ENCODE data around the gene SLC43A1. TPM values are rescaled to one million over a fixed set of nuclear protein-coding genes. Genes with fewer than 3 reads are reported as not detected.

Gene SLC43A1
- total RNA-seq, 1 donor from 2014 or later = 1.3 TPM

DNA sequence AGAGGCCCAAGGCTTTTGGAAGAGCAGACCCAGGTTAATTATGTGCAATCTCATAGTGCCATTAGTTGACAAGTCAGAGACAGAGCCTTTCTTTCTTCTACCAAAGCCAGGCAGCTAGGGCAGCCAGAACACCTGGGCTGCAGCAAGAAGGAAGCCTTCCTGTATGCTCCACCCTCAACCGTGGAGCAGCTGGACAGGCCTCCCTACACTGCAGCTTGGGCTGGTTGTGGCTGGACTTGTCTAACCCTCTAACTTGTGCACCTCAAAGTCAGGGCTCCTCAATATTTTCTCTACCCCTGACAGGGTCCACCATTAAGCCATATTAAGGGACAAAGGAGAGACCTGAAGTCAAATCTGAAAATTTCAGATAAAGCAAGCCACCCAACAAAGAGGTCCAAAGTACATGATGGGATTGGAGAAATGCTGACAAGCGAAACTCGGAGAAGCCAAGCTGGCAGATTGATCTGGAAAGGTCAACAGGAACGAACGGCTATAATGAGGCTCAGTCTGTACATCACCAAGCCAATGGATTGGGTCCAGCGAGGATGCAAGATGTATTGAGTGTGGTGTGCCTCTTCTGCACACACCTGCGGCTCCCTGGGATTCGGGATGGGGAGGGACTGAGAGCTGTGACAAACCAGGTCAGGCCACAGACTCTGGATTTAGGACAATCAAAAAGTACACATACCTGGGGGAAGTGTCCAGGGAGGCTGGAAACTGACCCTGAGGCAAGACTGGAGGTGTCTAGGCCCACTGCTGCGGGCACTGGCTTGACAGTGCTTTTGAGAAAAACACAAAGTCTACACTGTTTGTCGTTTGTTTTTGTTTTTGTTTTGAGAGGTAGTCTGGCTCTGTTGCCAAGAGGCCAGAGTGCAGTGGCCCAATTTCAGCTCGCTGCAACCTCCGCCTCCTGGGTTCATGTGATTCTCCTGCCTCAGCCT, 76.9 kb downstream of the SLC43A1 start:
- TF ChIP-seq, protein P1, sequence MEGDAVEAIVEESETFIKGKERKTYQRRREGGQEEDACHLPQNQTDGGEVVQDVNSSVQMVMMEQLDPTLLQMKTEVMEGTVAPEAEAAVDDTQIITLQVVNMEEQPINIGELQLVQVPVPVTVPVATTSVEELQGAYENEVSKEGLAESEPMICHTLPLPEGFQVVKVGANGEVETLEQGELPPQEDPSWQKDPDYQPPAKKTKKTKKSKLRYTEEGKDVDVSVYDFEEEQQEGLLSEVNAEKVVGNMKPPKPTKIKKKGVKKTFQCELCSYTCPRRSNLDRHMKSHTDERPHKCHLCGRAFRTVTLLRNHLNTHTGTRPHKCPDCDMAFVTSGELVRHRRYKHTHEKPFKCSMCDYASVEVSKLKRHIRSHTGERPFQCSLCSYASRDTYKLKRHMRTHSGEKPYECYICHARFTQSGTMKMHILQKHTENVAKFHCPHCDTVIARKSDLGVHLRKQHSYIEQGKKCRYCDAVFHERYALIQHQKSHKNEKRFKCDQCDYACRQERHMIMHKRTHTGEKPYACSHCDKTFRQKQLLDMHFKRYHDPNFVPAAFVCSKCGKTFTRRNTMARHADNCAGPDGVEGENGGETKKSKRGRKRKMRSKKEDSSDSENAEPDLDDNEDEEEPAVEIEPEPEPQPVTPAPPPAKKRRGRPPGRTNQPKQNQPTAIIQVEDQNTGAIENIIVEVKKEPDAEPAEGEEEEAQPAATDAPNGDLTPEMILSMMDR (IDR thresholded peaks at IDR 0.05; ENCODE audit: insufficient read depth, low read length, severe bottlenecking) = no peak
- Histone ChIP-seq H3K36me3 (ENCODE audit: control insufficient read depth, insufficient read depth, low read length) (no peaks in the 10 kb centered on the region), H3K27me3 (ENCODE audit: control insufficient read depth, insufficient read depth, low read length) (no peaks in the 10 kb centered on the region), H3K4me3 (ENCODE audit: low read depth, low read length) (no peak overlapping the region)
- FAIRE-seq = peak; percentile 91
- DNase-seq (ENCODE audit: low read depth) = no peak

DNA sequence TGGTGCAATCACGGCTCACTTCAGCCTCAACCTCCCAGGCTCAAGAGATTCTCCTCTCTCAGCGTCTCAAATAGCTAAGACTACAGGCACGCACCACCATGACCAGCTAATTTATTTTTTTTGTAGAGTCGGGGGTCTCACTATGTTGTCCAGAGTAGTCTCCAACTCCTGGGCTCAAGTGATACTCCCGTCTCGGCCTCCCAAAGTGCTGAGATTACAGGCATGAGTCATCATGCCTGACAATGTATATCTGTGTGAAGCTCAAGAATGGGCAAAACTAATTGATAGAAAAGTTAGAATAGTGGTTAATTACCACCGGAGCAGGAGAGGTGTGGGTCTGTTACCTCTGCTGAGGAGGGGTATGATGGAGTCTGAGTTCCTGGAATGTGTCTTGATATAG, 79.5 kb downstream of the SLC43A1 start:
- no peak for FAIRE-seq
- H3K36me3 ChIP-seq (ENCODE audit: control insufficient read depth, insufficient read depth, low read length) = no peaks in the 10 kb centered on the region
- no peak overlapping the region for H3K4me3 ChIP-seq (ENCODE audit: low read depth, low read length)
- H3K27me3 ChIP-seq (ENCODE audit: control insufficient read depth, insufficient read depth, low read length) = no peaks in the 10 kb centered on the region
- TF ChIP-seq, protein P1 (IDR thresholded peaks at IDR 0.05; ENCODE audit: insufficient read depth, low read length, severe bottlenecking) = no peak
- DNase-seq (ENCODE audit: low read depth) = no peak

DNA sequence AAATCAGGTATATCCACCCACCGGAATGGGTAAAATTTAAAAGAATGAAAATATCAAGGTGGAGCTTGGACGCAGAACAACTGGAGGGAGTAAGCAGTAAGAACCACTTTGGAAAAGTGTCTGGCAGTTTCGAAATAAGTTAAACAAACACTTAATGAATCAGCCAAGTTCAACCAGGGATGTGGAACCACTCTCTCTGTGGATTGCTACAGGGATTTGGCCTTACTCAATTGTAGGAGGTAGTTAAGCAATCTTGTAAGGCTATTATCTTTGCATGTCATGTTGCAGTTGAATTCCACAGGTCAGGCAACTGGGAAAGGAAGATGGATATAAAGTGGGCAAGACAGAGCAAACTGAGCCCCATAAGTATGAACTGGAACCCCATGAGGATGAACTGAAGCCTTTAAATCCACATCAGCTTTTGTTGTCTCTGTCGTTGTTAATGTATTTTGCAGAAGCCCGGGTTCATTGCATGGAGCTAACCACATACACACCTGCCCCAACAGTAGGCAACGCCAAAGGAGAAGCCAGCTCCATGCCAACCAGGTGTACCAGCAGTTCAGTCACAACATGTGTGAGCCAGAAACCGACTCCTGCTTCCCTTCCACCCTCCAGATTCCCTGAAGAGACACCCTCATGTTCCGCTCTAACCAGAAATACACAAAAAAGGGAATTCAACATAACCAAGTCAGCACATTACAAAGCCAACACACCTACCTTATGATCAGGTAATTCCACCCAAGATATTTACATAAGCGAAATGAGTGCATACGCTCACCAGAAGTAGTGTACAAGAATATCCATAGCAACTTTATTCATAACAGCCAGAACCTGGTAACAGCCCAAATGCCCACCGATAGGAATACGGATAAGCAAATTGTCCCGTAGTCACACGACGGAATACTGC, 80.6 kb downstream of the SLC43A1 start:
- Histone ChIP-seq H3K4me3 (ENCODE audit: low read depth, low read length) (no peak overlapping the region), H3K36me3 (ENCODE audit: control insufficient read depth, insufficient read depth, low read length) (no peaks in the 10 kb centered on the region), H3K27me3 (ENCODE audit: control insufficient read depth, insufficient read depth, low read length) (no peaks in the 10 kb centered on the region)
- DNase-seq (ENCODE audit: low read depth) (peak; percentile 97), FAIRE-seq (peak; percentile 99)
- TF ChIP-seq, protein P1 (IDR thresholded peaks at IDR 0.05; ENCODE audit: insufficient read depth, low read length, severe bottlenecking) = no peak

Other genes with a start within 250 kb of the SLC43A1 start
- 67.9 and 160 TPM in 2 replicates for gene TNKS1BP1, start 190.8 kb downstream of the SLC43A1 start, total RNA-seq
- gene SSRP1, start 179.8 kb downstream of the SLC43A1 start, total RNA-seq = 96.6 and 100 TPM in 2 replicates
- not detected in 2 replicates for gene P2RX3, start 177.3 kb downstream of the SLC43A1 start, total RNA-seq
- not detected in 2 replicates for gene PRG3, start 134.6 kb downstream of the SLC43A1 start, total RNA-seq
- gene PRG2, start 125.1 kb downstream of the SLC43A1 start, total RNA-seq = under 0.01 TPM in 1 of 2 replicates, not detected in the other
- 1.8 and 3.2 TPM in 2 replicates for gene SLC43A3, start 88.6 kb downstream of the SLC43A1 start, total RNA-seq
- gene RTN4RL2, start 55.2 kb downstream of the SLC43A1 start, total RNA-seq = not detected in 2 replicates
- 71.2 and 86.9 TPM in 2 replicates for gene TIMM10, start 15.1 kb upstream of the SLC43A1 start, total RNA-seq
- not detected in 2 replicates for gene SMTNL1, start 21.9 kb upstream of the SLC43A1 start, total RNA-seq
- 7.4 and 13.6 TPM in 2 replicates for gene UBE2L6, start 52.0 kb upstream of the SLC43A1 start, total RNA-seq
- gene SERPING1, start 82.0 kb upstream of the SLC43A1 start, total RNA-seq = 1.3 and 2.0 TPM in 2 replicates
- 0.26 TPM in 1 of 2 replicates, not detected in the other for gene YPEL4, start 134.2 kb upstream of the SLC43A1 start, total RNA-seq
- gene CLP1, start 142.1 kb upstream of the SLC43A1 start, total RNA-seq = 15.7 and 28.2 TPM in 2 replicates
- 30.3 and 43.5 TPM in 2 replicates for gene ZDHHC5, start 152.4 kb upstream of the SLC43A1 start, total RNA-seq
- gene MED19, start 196.5 kb upstream of the SLC43A1 start, total RNA-seq = 13.2 and 17.2 TPM in 2 replicates
- 70.5 and 71.3 TPM in 2 replicates for gene TMX2, start 196.9 kb upstream of the SLC43A1 start, total RNA-seq
- gene SELENOH, start 225.8 kb upstream of the SLC43A1 start, total RNA-seq = 89.4 and 139 TPM in 2 replicates
- not detected in 2 replicates for gene BTBD18, start 236.1 kb upstream of the SLC43A1 start, total RNA-seq
- 131 and 227 TPM in 2 replicates for gene CTNND1, start 246.1 kb upstream of the SLC43A1 start, total RNA-seq